Hindlimb muscle (tissue), 1 donor: ENCODE measurements around the gene ZMYND10. TPM values are rescaled to one million over a fixed set of nuclear protein-coding genes. Genes with fewer than 3 reads are reported as not detected.

Experiments used
- DNase-seq: peaks from one replicate; pipeline ENCODE4 v3.0.0-alpha.2; 2013
- polyA plus RNA-seq: library from polyadenylated mRNA; unstranded; fragments of 120-200 nt; gene quantifications from one replicate; pipeline ENCODE4 v1.2.1, GENCODE V29; 2013; ENCODE audit not compliant: insufficient read length

Gene ZMYND10
- polyA plus RNA-seq, 1 donor = 1.4 TPM

- no peak for DNase-seq
These were observed 43.2 kb downstream of the ZMYND10 start for GRCh38 chr3:50302095-50303012.

DNA sequence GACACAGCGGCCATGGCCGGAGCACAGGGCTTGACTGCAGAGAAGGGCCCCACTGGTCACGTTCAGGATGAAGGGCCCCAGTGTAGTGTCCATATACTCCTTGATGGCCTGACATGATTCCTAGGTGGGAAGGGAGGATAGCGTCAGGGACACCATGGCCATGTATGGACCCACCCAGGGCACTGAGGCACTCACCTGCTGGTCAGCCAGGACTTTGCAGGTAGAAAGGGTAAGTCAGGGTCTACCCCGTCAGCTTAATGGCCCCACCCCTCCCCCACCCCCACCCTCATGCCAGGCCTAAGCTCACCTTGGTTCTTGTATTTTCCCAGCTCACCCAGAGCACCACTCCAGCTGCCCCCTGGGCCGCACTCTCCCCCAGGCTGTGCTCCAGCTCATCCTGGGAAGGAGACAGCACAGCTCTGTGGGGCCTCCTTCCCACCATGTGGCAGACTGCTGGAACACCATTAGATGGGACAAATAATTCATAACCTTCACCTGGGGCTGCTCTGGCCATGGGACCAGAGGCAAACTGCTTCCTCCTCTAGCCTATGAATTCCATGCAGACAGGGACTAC lies 44.8 kb downstream of the ZMYND10 start:
- no peak for DNase-seq

GRCh38 chr3:50299929-50300680 lies 45.4 kb downstream of the ZMYND10 start:
- DNase-seq = no peak

GRCh38 chr3:50299638-50299928 lies 45.9 kb downstream of the ZMYND10 start:
- DNase-seq = no peak

GRCh38 chr3:50298836-50299637 lies 46.5 kb downstream of the ZMYND10 start, which contains the start of the genes HYAL3 and NAA80:
TSS of gene HYAL3 (minus strand) at chr3:50299405. CDS start at chr3:50295602, 3,803 bp downstream.
TSS of gene NAA80 (minus strand) at chr3:50299405. CDS start at chr3:50297463, 1,942 bp downstream.
- peak; percentile 99 for DNase-seq

DNA sequence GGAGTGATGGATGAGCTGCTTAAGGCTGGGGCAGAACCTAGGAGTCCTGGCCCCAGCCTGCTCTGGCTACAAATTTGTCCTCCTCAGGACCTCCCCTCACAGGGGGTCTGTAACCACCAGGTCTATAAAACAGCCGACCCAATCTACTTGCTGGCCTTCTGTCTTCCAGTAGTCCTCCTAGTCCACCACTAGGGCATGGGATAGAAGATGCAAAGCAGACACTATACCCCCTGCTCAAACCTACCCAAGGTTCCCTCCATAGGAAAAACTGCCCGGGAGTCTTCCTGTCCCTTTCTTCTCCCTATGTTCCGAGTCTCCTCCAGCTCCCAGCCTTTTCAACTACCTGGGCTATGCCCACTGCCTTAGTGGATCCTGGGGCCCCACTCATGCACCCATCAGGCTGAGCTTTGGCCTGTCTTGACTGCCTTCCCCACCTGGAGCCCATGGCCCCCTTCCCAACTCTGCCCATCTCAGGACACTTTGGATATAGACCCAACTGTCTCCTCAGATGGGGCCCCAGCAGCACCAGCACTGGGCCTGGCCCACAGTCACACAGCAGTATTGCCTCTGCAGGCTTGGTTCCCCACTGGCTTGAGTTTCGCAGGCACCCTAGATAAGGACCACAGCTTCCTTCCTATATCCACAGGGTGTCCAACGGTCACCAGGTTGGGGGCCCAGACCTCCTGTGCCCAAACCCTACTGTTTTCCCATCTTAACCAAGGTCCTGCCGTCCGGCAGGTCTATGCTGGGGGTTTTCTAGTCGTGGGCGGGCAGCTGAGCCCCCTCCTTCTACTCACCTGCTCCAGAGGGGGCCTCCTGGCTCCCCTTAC lies 47.4 kb downstream of the ZMYND10 start:
- DNase-seq = no peak

DNA sequence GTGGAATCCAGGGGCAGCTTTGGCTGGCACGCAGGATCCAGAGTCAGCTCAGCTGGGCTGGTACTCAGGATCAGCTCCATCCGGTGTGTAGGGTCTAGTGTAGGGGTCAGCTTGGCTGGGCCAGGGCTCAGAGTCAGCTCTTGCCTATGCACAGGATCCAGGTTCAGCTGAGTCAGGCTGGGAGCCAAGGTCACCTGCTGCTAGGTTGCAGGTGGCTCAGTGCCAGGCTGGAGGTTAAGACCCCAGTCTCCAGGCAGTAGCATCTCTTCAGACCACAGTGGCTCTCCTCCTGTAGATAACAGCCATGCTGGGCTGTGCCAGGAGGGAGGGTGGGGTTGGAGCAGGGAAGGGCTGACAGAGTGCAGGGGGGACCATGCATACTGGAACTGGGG lies 48.2 kb downstream of the ZMYND10 start:
- no peak for DNase-seq

GRCh38 chr3:50296721-50297383 lies 48.7 kb downstream of the ZMYND10 start:
- DNase-seq = no peak

GRCh38 chr3:50295553-50296431 lies 49.7 kb downstream of the ZMYND10 start:
- no peak for DNase-seq

GRCh38 chr3:50294492-50295403 lies 50.8 kb downstream of the ZMYND10 start:
- DNase-seq = no peak

GRCh38 chr3:50294089-50294488 lies 51.4 kb downstream of the ZMYND10 start:
- DNase-seq = no peak

- no peak for DNase-seq
These were observed 52.3 kb downstream of the ZMYND10 start for GRCh38 chr3:50293079-50293801.

- DNase-seq = peak; percentile 98
These were observed 53.1 kb downstream of the ZMYND10 start, which contains the start of gene IFRD2 for GRCh38 chr3:50292159-50293078. TSS of gene IFRD2 (minus strand) at chr3:50292429. CDS start at chr3:50292274, 155 bp downstream.
